Measurements from ENCODE around the gene PRKCQ. TPM values are rescaled to one million over a fixed set of nuclear protein-coding genes. Genes with fewer than 3 reads are reported as not detected.

Gene PRKCQ
- total and polyA plus RNA-seq, 2 of the 8 experiments (the other 6 are each of a cell fraction or from before 2014, with no cell fraction given) = 9.1 to 22.6 TPM

GRCh38 chr10:6445671-6446316 is 134.3 kb downstream of the PRKCQ start:
- no peak overlapping the region for H2BK20ac ChIP-seq (ENCODE audit: low read length)
- H4K8ac ChIP-seq (ENCODE audit: extremely low read depth, insufficient read depth, low read length) = no peak overlapping the region
- no peaks in the 10 kb centered on the region for H3K79me2 ChIP-seq (ENCODE audit: control insufficient read depth in 1 of 2, insufficient read depth in 2 of 2, low read length in 2 of 2)
- H3K23ac ChIP-seq (ENCODE audit: insufficient read length) = no peak overlapping the region
- H4K91ac ChIP-seq (replicated peaks; ENCODE audit: insufficient read length, low read length) = no peak overlapping the region
- no peaks in the 10 kb centered on the region for H3K4me1 ChIP-seq (replicated peaks in 1 of 4; ENCODE audit: control insufficient read depth in 3 of 4, insufficient read depth in 4 of 4, low read length in 3 of 4)
- ChIA-PET CTCF (ENCODE audit: partially characterized antibody) (interaction anchor here (0.6 to 4.6 kb wide), 27 partner anchors 8 to 1349 kb away, joined by 3 to 31 read pairs (median 3); no protein-coding TSS in a partner anchor), POLR2A (ENCODE audit: partially characterized antibody) (no interaction called here)
- H2AFZ ChIP-seq (ENCODE audit: low read length) = no peak overlapping the region
- H3K56ac ChIP-seq (replicated peaks; ENCODE audit: insufficient read length, low read depth, low read length) = no peak overlapping the region
- no peak overlapping the region for H3K4me3 ChIP-seq (ENCODE audit: extremely low read depth in 1 of 4, insufficient read depth in 2 of 4, low read depth in 3 of 4, low read length in 4 of 4)
- H2BK120ac ChIP-seq (replicated peaks; ENCODE audit: low read depth, low read length) = no peak overlapping the region
- no peak overlapping the region for H3K4me2 ChIP-seq (ENCODE audit: insufficient read depth in 1 of 2, low read depth in 2 of 2, low read length in 2 of 2)
- no peak overlapping the region for H4K5ac ChIP-seq (ENCODE audit: insufficient read length, low read depth, low read length)
- peak; percentile 77 for FAIRE-seq
- no peak overlapping the region for H2AK5ac ChIP-seq (ENCODE audit: low read depth, low read length)
- H3K27ac ChIP-seq (ENCODE audit: low read depth, low read length) = no peak overlapping the region
- H3K36me3 ChIP-seq (ENCODE audit: control insufficient read depth in 2 of 4, insufficient read depth in 4 of 4, low read length in 3 of 4) = no peaks in the 10 kb centered on the region
- 61% methylated on average over 12 of the region's 12 CpGs; no CpG with 5 or more reads in 1 of the 2 experiments for WGBS, 2 experiments (ENCODE audit: extremely low coverage in 1 of 2, insufficient coverage in 1 of 2, insufficient read length in 1 of 2, insufficient replicate concordance in 2 of 2, low coverage in 1 of 2, low lambda C conversion rate in 2 of 2, missing lambda C conversion rate in 1 of 2)
- no peak overlapping the region for H3K14ac ChIP-seq (ENCODE audit: insufficient read length)
- H3K23me2 ChIP-seq (ENCODE audit: low read depth, low read length) = no peaks in the 10 kb centered on the region
- H2BK15ac ChIP-seq (ENCODE audit: low read length) = no peak overlapping the region
- H3K27me3 ChIP-seq (replicated peaks in 1 of 4; ENCODE audit: control insufficient read depth in 3 of 4, extremely low read depth in 1 of 4, insufficient read depth in 3 of 4, low read length in 3 of 4) = no peaks in the 10 kb centered on the region
- no peak overlapping the region for H2BK12ac ChIP-seq (ENCODE audit: low read depth, low read length)
- H2BK5ac ChIP-seq (ENCODE audit: low read depth, low read length) = no peak overlapping the region
- no peak for DNase-seq (ENCODE audit: low read depth in 1 of 2, low spot score in 2 of 2)
- TF ChIP-seq RXRA (IDR thresholded peaks at IDR 0.05; ENCODE audit: insufficient read depth, low read depth, low read length) = no peak
- TF ChIP-seq RAD21 (IDR thresholded peaks at IDR 0.05 in 1 of 2, conservative IDR thresholded peaks at IDR 0.05 in 1 of 2; ENCODE audit: low read depth in 2 of 2, low read length in 2 of 2) = peak; percentile 60 to 65
- TF ChIP-seq, protein P1, sequence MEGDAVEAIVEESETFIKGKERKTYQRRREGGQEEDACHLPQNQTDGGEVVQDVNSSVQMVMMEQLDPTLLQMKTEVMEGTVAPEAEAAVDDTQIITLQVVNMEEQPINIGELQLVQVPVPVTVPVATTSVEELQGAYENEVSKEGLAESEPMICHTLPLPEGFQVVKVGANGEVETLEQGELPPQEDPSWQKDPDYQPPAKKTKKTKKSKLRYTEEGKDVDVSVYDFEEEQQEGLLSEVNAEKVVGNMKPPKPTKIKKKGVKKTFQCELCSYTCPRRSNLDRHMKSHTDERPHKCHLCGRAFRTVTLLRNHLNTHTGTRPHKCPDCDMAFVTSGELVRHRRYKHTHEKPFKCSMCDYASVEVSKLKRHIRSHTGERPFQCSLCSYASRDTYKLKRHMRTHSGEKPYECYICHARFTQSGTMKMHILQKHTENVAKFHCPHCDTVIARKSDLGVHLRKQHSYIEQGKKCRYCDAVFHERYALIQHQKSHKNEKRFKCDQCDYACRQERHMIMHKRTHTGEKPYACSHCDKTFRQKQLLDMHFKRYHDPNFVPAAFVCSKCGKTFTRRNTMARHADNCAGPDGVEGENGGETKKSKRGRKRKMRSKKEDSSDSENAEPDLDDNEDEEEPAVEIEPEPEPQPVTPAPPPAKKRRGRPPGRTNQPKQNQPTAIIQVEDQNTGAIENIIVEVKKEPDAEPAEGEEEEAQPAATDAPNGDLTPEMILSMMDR (IDR thresholded peaks at IDR 0.05; ENCODE audit: control extremely low read depth in 1 of 3, insufficient read depth in 1 of 3, low read depth in 1 of 3, low read length in 3 of 3) = peak; percentile 58 to 67 (median 66)
- no peak overlapping the region for H3K9ac ChIP-seq (replicated peaks in 1 of 4; ENCODE audit: extremely low read depth in 1 of 4, low read depth in 3 of 4, low read length in 3 of 4)
- H3K9me3 ChIP-seq (ENCODE audit: insufficient read depth in 2 of 2, low read depth in 1 of 2, low read length in 1 of 2) = no peaks in the 10 kb centered on the region
- no peak overlapping the region for H3K18ac ChIP-seq (ENCODE audit: extremely low read depth, low read length)
- H3K79me1 ChIP-seq (ENCODE audit: low read depth, low read length) = no peaks in the 10 kb centered on the region
- no peak overlapping the region for H3K4ac ChIP-seq (replicated peaks; ENCODE audit: insufficient read length, low read depth, low read length)
- H4K20me1 ChIP-seq (replicated peaks in 1 of 2; ENCODE audit: control insufficient read depth in 1 of 2, insufficient read depth in 2 of 2, low read length in 2 of 2) = no peaks in the 10 kb centered on the region
